NB4 (cell line): ENCODE data around the gene GTPBP10.

Experiments used
- CTCF ChIP-seq: IDR thresholded peaks from one replicate; pipeline ENCODE4 v1.5.1; 2012; ENCODE audit warnings: low read depth, low read length
- MAX ChIP-seq: IDR thresholded peaks from 2 replicates; pipeline ENCODE4 v1.6.1; 2011; ENCODE audit warnings: low read depth, low read length
- POLR2A ChIP-seq: IDR thresholded peaks from 2 replicates; pipeline ENCODE4 v1.6.1; 2011; ENCODE audit warnings: mild to moderate bottlenecking; ENCODE audit not compliant: insufficient read length; ENCODE audit errors: extremely low read depth

- TF ChIP-seq CTCF (no peak), POLR2A (no peak), MAX (no peak)
Measured at GRCh38 chr7:90347759-90348158, 1.2 kb downstream of the GTPBP10 start.
